Motor neuron (in vitro differentiated cells): ENCODE data around the gene EPB41. TPM values are rescaled to one million over a fixed set of nuclear protein-coding genes. Genes with fewer than 3 reads are reported as not detected.
A peak's percentile ranks its signal among the peaks of the same experiment; 100 is the strongest.

Experiments
- ATAC-seq, 8 experiments: fragments of 200-7000 bp; cut with Tn5 transposase; replicated peaks in 6 of 8; 2 replicates each; pipeline ENCODE4 v1.8.0; 2021; ENCODE audit warnings: mild to moderate bottlenecking in 8 of 8, moderate library complexity in 8 of 8
- H3K27ac ChIP-seq, 2 donors: fragments of 250-450 bp; sonication (Bioruptor Pico); 2 replicates each; pipeline ENCODE4 v1.9.0; 2021; ENCODE audit warnings: antibody characterized with exemption in 2 of 2, mild to moderate bottlenecking in 2 of 2, moderate library complexity in 1 of 2
- H3K4me1 ChIP-seq, 2 donors: fragments of 250-450 bp; sonication (Bioruptor Pico); replicated peaks in 1 of 2; 2 replicates each; pipeline ENCODE4 v1.6.1; 2021; ENCODE audit warnings: antibody characterized with exemption in 2 of 2, mild to moderate bottlenecking in 2 of 2, moderate library complexity in 1 of 2
- H3K4me3 ChIP-seq, 5 donors: fragments of 250-450 bp; sonication (Bioruptor Pico); 2 replicates each; pipeline ENCODE4 v1.9.0; 2021; ENCODE audit warnings: antibody characterized with exemption in 5 of 5, mild to moderate bottlenecking in 5 of 5, moderate library complexity in 4 of 5
- WGBS, 10 experiments: fragments of 450-650 bp; shearing (Covaris generic); methylation state at CpG; one replicate each; pipeline ENCODE4 v1.0.0; 2022; 5-methylcytosine and 5-hydroxymethylcytosine counted together
- in situ Hi-C, 9 experiments: fragments of 400-800 bp; cut with MboI; loops; one replicate each; pipeline ENCODE4 v1.15.0; 2021; ENCODE audit warnings: low sequenced_read_pairs in 9 of 9, low pct_unique_long_range_greater_than_20kb in 2 of 9; ENCODE audit not compliant: unreplicated experiment in 9 of 9
- total RNA-seq, 8 experiments: library from RNA; unstranded; fragments of 300-600 nt; gene quantifications; 2 replicates each; pipeline versions ENCODE4 v1.2.3 to v1.2.4, GENCODE V29; 2022

The EPB41 gene
- total RNA-seq, 8 experiments from 2014 or later = 8.1 to 205 (median 61.7) TPM

- in situ Hi-C loops = loop anchor here (25.0 kb wide), 4 partner anchors 143 to 1818 kb away; partner anchors contain the start of genes SRSF4 (in 6 of the 9) and MATN1 (in 1 of the 9)
- no peak overlapping the region for H3K27ac ChIP-seq
- H3K4me1 ChIP-seq = no peaks in the 10 kb centered on the region
- 31 to 100% (median 72%) methylated on average over 1 to 2 of the region's 2 CpGs; no CpG with 5 or more reads in 5 of the 10 experiments for WGBS, 10 experiments
- peak in 6 of 8 experiments; percentile 16 to 38 (median 24) for ATAC-seq
- no peak overlapping the region for H3K4me3 ChIP-seq
Observed at GRCh38 chr1:28894785-28895184, 19.6 kb upstream of the EPB41 start.

- Histone ChIP-seq H3K4me1 (no peaks in the 10 kb centered on the region), H3K27ac (no peak overlapping the region), H3K4me3 (no peak overlapping the region)
- in situ Hi-C loops = loop anchor here (25.0 kb wide), 4 partner anchors 141 to 1816 kb away; partner anchors contain the start of genes SRSF4 (in 6 of the 9) and MATN1 (in 1 of the 9)
- WGBS, 10 experiments = 42 to 91% (median 80%) methylated on average over 2 to 4 of the region's 4 CpGs; no CpG with 5 or more reads in 3 of the 10 experiments
- peak in 2 of 8 experiments; percentile 29 to 84 for ATAC-seq
Observed at GRCh38 chr1:28895896-28896608, 18.3 kb upstream of the EPB41 start.

GRCh38 chr1:28896609-28896986, 17.8 kb upstream of the EPB41 start:
- no peak overlapping the region for H3K4me3 ChIP-seq
- H3K27ac ChIP-seq = no peak overlapping the region
- 80% methylated on average over 1 to 3 of the region's 3 CpGs; no CpG with 5 or more reads in 8 of the 10 experiments for WGBS, 10 experiments
- no peaks in the 10 kb centered on the region for H3K4me1 ChIP-seq
- no peak for ATAC-seq
- in situ Hi-C loops = loop anchor here (25.0 kb wide), 4 partner anchors 141 to 1816 kb away; partner anchors contain the start of genes SRSF4 (in 6 of the 9) and MATN1 (in 1 of the 9)

- WGBS, 10 experiments = 50 to 72% (median 60%) methylated on average over 1 to 3 of the region's 4 CpGs; no CpG with 5 or more reads in 4 of the 10 experiments
- in situ Hi-C loops = loop anchor here (25.0 kb wide), 4 partner anchors 140 to 1815 kb away; partner anchors contain the start of genes SRSF4 (in 6 of the 9) and MATN1 (in 1 of the 9)
- ATAC-seq = no peak
Observed at GRCh38 chr1:28897789-28898188, 16.6 kb upstream of the EPB41 start.

DNA sequence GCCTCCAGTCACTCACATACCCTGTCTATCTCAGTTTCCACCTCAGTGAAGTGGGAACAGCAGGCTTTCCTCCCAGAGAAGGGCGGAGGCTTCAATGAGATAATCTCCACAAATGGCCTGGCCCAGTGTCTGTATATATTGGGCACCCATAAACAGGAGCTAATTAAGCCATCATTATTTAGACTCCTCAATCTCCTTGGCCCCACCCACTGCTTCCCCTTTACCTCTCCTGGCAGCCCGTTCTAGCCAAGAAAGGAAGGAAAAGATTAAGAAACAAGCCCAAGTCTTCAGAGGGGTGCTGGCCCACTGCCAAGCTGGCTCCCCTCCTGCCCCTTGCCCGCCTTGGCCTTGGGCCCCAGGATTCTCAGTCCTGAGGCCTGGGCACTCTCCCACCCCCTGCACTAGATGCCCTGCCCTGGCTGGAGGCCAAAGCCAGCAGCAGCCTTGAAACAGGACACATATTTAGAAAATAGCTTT, 15.9 kb upstream of the EPB41 start:
- no peak overlapping the region for H3K27ac ChIP-seq
- peak in 1 of 8 experiments; percentile 7 for ATAC-seq
- no peak overlapping the region for H3K4me3 ChIP-seq
- H3K4me1 ChIP-seq = no peaks in the 10 kb centered on the region
- 60 to 100% (median 77%) methylated on average over 1 to 2 of the region's 3 CpGs; no CpG with 5 or more reads in 6 of the 10 experiments for WGBS, 10 experiments
- in situ Hi-C loops = loop anchor here (25.0 kb wide), 4 partner anchors 139 to 1814 kb away; partner anchors contain the start of genes SRSF4 (in 6 of the 9) and MATN1 (in 1 of the 9)

More at GRCh38 chr1:28897789-28898188, 16.6 kb upstream of the EPB41 start:
- no peak overlapping the region for H3K4me3 ChIP-seq
- no peak overlapping the region for H3K27ac ChIP-seq
- H3K4me1 ChIP-seq = no peaks in the 10 kb centered on the region

DNA sequence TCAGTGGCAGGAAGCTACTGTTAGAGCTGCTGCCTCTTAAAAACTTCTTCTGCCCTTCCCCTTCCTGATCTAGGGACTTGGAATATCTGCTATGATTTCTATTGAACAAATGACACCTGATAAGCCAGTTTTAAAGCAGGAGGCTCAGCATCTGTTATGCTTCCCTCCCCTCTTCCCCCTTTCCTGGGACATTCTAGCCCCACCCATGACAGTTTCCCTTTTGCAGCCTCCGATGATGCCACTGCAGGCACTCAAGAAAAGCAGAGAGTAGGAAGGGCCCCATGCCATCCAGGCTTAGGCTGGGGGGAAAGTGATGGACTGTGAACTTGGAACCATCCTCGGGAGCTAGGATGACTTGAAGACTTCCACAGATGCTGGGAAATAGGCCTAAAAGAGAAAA, 15.1 kb upstream of the EPB41 start:
- in situ Hi-C loops = loop anchor here (25.0 kb wide), 4 partner anchors 138 to 1813 kb away; partner anchors contain the start of genes SRSF4 (in 6 of the 9) and MATN1 (in 1 of the 9)
- ATAC-seq = peak in 2 of 8 experiments; percentile 15 to 55
- WGBS, 10 experiments = 0 to 60% (median 44%) methylated on average over 1 to 2 of the region's 2 CpGs; no CpG with 5 or more reads in 5 of the 10 experiments

DNA sequence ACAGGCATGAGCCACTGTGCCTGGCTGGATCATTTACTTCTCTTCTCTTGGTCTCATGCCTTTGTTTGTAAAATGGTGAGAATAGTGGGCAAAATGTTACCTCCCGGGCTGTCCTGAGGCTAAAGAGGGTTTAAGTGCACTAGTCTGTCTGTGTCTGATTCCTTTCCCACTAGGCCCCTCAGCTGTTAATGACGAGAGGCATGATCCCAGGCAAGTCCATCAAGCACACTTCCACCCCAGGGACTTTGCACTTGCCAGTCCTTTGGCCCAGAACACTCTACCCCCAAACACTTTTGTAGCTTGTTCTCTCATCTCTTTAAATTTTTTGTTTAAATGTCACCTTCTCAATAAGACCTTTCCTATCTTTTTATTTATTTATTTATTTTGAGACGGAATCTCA, 13.8 kb upstream of the EPB41 start:
- no peaks in the 10 kb centered on the region for H3K4me1 ChIP-seq
- in situ Hi-C loops = no loop called here
- no peak overlapping the region for H3K27ac ChIP-seq
- 62 to 100% (median 83%) methylated on average over 1 to 3 of the region's 3 CpGs; no CpG with 5 or more reads in 1 of the 10 experiments for WGBS, 10 experiments
- no peak overlapping the region for H3K4me3 ChIP-seq
- no peak for ATAC-seq

More for the DNA sequence above, 15.1 kb upstream of the EPB41 start:
- H3K4me1 ChIP-seq = no peaks in the 10 kb centered on the region
- H3K27ac ChIP-seq = no peak overlapping the region
- no peak overlapping the region for H3K4me3 ChIP-seq

DNA sequence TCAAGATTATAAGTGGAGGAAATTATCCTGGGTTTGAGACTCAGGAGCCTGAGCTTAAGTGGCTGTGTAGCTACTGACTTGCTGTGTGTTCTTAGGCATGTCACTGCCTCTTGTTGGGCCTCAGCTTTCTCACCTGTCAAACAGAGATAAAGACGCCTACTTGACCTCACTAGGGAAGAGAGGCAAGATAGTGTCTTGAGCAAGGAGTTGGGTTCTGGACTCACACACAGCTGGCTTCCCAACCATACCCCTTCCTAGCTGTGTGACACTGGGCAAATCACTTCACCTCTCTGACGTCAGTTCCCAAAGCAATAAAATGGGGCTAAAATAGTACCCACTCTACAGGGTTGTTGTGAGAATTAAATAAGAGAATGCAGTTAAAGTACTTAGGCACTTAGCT, 11.6 kb upstream of the EPB41 start:
- no peak overlapping the region for H3K27ac ChIP-seq
- in situ Hi-C loops = no loop called here
- H3K4me3 ChIP-seq = no peak overlapping the region
- 78 to 100% (median 87%) methylated on average over 1 to 2 of the region's 2 CpGs; no CpG with 5 or more reads in 2 of the 10 experiments for WGBS, 10 experiments
- ATAC-seq = no peak
- no peaks in the 10 kb centered on the region for H3K4me1 ChIP-seq

GRCh38 chr1:28905921-28906666, 8.3 kb upstream of the EPB41 start:
- H3K27ac ChIP-seq = no peak overlapping the region
- 67 to 100% (median 84%) methylated on average over 1 to 6 of the region's 8 CpGs; no CpG with 5 or more reads in 2 of the 10 experiments for WGBS, 10 experiments
- ATAC-seq = no peak
- in situ Hi-C loops = no loop called here
- peaks cover 0 to 3% of the 10 kb centered on the region in 2 donors for H3K4me1 ChIP-seq
- H3K4me3 ChIP-seq = no peak overlapping the region

GRCh38 chr1:28909198-28909597, 5.2 kb upstream of the EPB41 start:
- no peak for ATAC-seq
- no peak overlapping the region for H3K27ac ChIP-seq
- H3K4me1 ChIP-seq = peaks cover 4 to 9% of the 10 kb centered on the region in 2 donors
- H3K4me3 ChIP-seq = no peak overlapping the region
- in situ Hi-C loops = no loop called here
- 20 to 100% (median 100%) methylated on average over 1 to 2 of the region's 2 CpGs; no CpG with 5 or more reads in 1 of the 10 experiments for WGBS, 10 experiments

DNA sequence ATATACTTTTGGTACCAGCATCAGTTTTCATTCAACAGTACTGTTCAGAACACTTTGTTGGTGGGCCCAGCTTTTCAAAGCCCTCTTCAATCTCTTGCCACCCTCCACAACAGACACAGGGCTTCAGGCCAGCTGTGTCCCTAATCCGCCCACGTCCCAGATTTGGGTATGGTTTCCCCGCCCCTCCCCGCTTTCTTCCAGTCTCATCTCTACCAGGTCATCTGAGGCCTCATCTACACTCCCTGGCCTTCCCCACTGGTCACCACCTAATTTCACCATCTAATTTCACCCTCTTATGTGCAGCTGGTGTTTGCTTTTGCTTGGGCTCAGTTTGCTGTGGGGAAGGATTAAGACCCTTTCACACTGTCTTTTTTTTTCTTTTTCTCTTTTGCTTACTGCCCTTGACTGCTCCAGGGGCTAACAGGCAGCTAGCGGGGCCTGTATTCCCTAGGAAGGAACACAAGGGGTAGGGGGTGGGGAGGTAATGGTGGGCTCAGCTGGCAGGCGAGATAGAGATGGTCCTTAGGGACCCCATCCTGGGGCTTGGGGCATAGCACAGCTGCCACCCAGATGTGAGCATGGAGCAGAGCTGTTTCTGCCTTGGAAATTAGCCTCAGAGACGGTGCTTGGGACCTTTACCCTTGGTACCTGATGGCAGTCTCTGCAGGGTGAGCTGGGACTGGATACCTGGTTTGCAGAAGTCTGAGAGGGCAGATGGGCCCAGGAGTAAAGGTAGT, 3.8 kb upstream of the EPB41 start:
- no peak overlapping the region for H3K27ac ChIP-seq
- H3K4me3 ChIP-seq = no peak overlapping the region
- no peak for ATAC-seq
- WGBS, 10 experiments = 51 to 100% (median 67%) methylated on average over 1 to 6 of the region's 7 CpGs; no CpG with 5 or more reads in 5 of the 10 experiments
- in situ Hi-C loops = no loop called here
- peaks cover 4 to 9% of the 10 kb centered on the region in 2 donors for H3K4me1 ChIP-seq

DNA sequence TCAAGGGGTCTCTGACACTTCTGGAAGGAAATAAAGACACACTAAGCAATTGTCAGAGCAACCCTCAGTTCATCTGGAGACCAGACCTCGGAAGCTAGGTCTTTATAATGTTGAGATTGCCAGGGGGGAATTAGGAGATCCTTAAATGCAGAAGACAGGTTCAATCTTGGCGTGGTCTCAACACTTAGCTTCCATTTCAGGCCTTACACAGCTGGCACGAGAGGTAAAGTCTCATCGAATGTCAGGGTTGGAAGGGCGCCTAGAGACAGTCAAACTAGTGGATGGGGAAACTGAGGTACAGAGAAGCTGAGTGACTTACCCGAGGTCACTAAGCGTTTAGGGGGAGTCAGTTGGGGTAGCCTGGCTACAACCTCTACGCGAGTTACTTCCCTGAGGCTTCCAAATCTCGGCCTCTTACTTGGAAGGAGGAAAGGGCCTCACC, 562 bp upstream of the EPB41 start:
- 19 to 49% (median 27%) methylated on average over 3 to 10 of the region's 10 CpGs; no CpG with 5 or more reads in 5 of the 10 experiments for WGBS, 10 experiments
- no peak for ATAC-seq
- in situ Hi-C loops = no loop called here
- H3K4me3 ChIP-seq = peak overlapping the region; percentile 12 to 84 (median 62)
- H3K27ac ChIP-seq = peak overlapping the region in 1 of 2 donors; percentile 2
- H3K4me1 ChIP-seq = peaks cover 10 to 24% of the 10 kb centered on the region in 2 donors
